Endometrial microvascular endothelial cells (primary cell): Measurements from ENCODE around the gene M6PR. TPM values are rescaled to one million over a fixed set of nuclear protein-coding genes. Genes with fewer than 3 reads are reported as not detected.
"Not testable (repeated sequence)": the region's sequence is repeated elsewhere in the genome, so short reads cannot be mapped to it uniquely, and the experiment has no call there.

ENCODE experiments used
- in situ Hi-C: cut with HindIII; loops from 2 replicates; pipeline ENCODE4 v1.10.0; 2017; ENCODE audit warnings: low sequenced_read_pairs, low pct_unique_long_range_greater_than_20kb; ENCODE audit errors: inconsistent ontology term
- total RNA-seq: library from RNA; depleted of rRNA; stranded (reverse); fragments of >200 nt; gene quantifications from one replicate; pipeline ENCODE4 v1.2.3, GENCODE V29; 2015; ENCODE audit errors: inconsistent ontology term

M6PR gene
- total RNA-seq, 1 donor from 2014 or later = 92.5 TPM

DNA sequence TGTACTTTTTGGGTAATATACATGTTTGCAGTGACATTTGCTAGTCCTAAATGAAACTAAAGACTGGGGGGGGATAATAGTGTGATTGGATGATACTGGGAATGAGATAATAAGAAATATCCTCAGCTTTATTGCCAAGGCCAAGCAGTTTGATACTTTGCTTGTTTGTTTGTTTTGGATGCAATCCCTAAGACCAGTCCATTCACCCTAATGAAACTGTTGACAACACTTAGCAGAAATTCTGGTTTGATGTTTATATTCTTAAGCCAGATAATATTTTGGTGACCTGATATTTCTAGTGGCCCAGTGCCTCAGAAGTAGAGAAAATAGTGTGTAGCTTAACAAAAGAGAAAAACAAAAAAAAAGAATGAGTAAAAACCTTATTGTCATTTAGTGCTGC, 33.3 kb downstream of the M6PR start:
- in situ Hi-C loops = no loop called here

DNA sequence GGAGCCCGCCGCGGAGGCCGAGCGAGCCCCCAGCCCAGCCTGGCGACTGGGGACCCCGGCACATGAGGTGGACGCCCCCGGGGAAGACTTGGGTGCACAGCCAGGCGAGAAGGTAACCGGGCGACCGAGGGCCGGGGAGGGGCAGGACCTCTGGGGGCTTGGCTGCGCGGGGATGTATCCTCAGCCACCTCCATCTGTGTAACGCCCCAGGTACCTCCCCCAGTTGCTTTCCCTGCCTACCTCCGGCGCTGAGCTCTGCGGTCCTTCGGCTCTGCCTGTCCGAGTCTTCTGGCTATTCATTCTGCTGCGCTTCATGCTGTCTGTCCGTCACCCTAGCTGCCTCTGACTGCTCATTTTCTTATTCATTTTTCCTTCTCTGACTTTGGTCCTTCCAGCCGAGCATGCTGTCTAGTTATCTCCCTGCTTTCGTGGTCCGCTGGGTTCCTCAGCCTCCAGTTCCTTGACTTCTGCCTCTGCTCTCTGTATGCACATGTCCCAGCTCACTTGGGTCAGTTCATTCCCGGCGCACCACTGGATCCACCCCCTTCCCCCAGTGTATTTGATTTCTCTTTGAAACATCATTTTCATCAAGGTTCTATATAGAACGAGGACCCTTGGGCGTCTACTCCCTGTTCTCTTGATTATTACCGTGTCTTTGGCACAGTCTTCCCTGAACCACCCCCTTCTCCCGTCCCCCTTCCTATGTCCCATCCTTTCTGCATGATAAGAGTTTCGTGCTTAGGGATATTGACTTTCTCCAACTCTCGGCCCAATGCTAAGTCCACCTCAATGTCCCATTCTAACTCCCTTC, 34.5 kb downstream of the M6PR start:
- in situ Hi-C loops = no loop called here

DNA sequence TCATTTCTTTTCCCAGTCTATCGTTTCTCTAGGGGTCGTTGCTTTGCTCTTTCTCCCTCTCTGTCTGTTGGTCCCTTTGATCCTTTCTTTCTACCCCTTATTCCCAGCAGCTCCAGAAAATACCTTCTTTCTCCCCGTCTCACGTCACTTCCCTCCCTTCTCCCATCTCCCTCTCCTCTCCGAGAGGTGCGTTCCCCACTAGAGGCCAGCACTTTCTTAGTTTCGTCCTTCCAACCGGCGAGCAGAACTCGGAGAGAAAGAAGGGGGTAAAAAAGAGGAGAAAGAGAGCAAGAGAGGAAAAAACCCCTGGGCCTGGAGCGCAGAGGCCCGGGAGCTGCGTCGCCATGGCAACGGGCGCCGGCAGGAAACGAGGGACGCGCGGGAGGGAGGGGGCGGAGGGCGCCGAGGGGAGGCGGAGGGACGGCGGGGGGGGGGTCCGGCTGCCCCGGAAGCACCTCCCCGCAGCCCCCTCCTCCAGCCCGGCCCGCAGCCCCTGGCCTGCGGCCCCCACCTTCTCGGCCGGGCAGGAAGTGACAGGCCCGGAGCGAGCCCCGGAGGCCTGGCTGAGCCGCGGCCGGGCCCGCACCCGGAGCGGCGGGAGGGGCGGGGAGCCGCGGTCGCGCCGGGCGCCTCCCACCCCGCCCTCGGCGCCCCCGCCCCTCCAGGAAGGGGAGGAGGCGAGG, 35.3 kb downstream of the M6PR start, which contains the start of gene PHC1:
TSS of gene PHC1 (plus strand) at position 477 of the 683 bp plus-strand sequence. CDS start 3,169 bp downstream, outside the sequence.
- in situ Hi-C loops = not testable (repeated sequence)

DNA sequence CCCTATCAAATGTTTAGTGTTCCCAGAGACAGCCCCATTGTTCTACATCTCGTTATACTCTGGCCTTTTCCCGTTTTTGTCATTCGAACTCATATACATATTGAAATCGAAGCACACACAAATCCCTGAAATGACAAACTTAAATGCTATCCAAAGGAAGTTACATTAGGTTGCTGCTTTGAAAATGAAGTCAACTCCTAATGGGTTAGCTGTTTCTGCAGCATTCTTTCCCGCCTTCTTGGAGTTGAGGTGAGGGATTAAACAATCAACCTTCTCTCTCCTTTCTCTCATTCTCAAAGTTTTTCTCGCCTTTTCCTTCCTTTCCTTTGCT, 35.8 kb downstream of the M6PR start:
- in situ Hi-C loops = no loop called here

DNA sequence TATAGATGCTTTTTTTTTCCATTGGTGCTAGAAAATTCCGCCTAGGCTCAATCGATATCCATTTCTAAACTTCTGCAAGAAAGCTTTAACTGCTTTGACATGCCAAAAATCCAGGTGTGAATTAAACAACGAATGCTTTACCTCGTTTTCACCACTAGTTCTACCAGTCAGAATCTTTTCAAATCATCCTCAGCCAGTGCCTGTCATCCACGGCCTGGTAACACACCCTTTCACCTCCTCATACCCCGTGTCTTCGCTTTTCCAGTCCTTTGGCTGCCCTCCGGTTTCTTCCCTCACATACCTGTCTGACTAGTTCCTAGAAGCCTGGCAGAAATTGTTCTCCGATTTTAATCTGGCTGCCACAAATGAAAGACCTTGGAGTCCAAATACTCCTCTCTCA, 36.5 kb downstream of the M6PR start:
- in situ Hi-C loops = no loop called here

DNA sequence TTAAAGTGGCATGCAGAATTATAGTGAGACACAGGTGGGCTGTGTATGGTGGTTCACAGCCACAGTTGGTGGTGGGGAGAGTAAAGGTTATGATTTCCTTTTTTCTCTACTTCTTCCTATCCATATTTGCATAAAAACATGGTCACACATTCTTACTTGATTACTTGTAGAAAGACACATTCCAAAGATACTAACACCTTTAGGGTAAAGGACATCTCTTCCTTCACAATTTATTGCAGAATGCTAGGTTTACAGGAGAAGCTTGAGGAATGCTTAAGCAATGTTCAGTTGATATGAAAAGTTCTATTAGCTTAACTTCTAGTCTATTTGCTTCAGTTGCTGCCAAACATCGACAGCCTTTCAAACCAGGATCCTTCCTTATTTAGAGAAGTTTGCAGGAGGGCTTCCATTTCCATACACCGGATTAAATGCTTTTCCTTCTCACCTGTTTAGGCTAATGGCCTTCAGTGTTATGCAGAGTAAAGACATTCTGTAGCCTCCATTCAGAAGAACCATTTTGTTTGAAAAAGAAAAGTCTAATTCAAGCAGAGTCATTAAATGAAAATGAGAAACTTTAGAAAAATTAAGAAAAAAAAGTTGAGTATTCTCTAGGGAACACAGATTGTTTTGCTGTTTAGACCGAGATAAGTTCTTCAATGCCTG, 37.7 kb downstream of the M6PR start:
- in situ Hi-C loops = no loop called here

DNA sequence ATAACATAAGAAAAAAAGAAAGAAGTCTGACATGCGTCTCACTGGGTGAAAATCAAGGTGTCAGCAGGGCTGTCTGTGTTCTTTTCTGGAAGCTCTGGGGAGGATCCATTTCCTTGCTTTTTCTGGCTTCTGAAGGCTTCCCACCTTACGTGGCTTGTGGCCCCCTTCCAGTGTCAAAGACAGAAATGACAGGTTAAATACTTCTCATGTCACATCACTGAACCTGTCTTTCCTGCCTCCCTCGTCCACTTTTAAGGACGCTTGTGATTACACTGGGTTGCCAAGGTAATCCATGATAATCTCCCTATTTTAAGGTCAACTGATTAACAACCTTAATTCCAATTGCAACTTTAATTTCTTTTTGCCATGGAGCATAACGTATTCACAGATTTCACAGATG, 39.7 kb downstream of the M6PR start:
- in situ Hi-C loops = no loop called here

DNA sequence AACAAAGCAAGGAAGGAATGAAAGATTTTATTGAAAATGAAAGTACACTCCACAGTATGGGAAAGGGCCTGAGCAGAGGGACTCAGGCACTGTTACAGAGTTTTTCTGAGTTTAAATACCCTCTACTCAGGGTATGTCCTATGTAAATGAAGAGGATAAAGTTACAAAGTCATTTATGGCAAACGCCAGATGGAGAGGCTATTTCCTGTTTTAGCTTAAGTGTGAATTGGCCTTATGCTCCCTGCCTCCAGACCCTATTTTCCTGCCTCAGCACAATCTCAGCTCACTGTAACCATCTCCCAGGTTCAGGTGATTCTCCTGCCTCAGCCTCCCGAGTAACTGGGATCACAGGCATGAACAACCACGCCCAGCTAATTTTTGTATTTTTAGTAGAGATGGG, 41.9 kb downstream of the M6PR start:
- in situ Hi-C loops = no loop called here

DNA sequence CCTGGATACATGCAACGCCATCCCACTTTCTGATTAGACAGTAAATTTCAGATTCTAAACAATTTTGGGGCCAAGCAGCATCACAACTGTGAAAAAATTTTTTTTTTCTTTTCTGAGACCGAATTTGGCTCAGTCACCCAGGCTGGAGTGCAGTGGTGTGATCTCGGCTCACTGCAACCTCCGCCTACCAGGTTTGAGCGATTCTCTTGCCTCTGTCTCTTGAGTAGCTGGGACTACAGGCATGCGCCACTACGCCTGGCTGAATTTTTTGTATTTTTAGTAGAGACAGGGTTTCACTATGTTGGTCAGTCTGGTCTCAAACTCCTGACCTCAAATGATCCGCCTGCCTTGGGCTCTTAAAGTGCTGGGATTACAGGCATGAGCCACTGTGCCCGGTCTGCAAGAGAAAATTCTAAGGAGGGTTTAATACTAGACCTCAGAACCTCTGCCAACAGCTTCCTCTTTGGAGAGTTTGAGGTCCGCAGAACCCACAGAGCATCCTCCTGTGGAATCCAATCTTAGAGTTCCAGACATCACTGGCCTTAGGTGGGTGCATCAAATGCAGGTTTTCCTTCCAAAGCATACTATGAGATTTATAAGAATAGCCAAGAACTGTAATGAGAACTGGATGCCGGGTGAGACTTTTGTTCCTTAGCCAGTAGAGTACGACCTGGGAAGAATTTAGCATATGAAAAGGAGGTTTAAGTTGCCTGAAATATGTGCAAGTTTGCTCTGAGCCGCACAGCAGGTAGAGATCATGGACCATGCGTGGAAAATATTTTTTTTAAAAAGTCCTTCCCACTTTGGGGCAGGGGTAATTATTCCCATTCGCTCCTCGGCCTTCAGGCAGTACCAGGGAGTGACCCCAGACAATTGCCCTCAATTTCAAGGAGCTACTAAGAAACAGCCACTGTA, 42.9 kb downstream of the M6PR start:
- in situ Hi-C loops = no loop called here

DNA sequence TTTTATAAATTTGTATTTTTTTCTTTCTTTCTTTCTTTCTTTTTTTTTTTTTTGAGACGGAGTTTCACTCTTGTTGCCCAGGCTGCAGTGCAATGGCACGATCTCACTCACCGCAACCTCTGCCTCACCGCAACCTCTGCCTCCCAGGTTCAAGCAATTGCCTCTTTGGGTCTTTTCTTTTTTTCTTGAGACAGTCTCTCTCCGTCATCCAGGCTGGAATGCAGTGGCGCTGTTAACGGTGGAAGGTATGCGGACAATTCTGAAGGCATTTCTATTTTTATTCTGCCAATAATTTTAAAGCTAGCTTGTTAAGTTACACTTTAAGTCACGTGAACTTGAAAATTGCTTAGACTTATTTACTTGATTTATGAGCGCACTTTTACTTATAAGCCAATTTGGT, 43.9 kb downstream of the M6PR start:
- in situ Hi-C loops = no loop called here

DNA sequence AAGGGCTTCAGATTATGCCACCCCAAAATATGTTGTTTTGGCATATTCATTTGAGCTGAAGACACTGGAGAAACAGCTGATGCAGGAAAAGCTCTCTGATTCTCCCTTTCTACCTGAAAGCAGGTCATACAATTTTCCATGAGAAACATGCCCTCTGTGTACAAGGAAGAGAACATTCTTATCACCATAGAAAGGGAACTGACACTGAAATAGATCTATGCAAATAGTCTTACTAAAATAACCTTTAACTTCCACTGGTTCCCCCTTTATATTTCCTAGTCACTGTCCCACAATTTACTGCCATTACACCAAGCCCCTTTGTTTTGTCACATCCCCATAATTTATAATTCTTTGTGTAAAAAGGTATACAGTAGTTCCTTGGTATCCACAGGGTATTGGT, 44.8 kb downstream of the M6PR start:
- in situ Hi-C loops = no loop called here

DNA sequence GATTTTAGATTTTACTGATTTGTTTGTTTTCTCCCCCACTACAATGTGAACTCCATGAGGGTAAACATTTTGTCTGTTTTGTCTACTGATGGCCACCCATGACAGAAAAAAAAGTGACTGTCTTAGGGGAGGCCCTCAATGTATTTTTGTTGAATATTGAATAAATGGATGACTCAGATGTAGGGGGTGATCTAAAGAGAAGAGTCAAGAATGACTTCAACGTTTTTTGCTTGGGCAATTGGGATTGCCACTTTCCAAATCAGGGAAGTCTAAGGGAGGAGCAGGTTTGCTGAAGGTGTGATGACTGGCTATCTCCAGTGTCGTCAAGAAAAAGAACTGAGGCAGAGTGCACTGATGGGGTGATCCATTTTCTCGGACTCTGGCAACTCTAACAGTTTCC, 45.8 kb downstream of the M6PR start:
- in situ Hi-C loops = no loop called here

DNA sequence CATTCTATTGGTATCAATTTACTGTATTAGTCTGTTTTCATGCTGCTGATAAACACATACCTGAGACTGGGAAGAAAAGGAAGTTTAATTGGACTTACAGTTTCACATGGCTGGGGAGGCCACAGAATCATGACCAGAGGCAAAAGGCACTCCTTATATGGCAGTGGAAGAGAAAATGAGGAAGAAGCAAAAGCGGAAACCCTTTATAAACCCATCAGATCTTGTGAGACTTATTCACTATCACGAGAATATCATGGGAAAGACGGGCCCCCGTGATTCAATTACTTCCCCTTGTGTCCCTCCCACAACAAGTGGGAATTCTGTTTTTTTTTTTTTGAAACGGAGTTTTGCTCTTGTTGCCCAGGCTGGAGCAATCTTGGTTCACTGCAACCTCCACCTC, 46.7 kb downstream of the M6PR start:
- in situ Hi-C loops = not testable (repeated sequence)

DNA sequence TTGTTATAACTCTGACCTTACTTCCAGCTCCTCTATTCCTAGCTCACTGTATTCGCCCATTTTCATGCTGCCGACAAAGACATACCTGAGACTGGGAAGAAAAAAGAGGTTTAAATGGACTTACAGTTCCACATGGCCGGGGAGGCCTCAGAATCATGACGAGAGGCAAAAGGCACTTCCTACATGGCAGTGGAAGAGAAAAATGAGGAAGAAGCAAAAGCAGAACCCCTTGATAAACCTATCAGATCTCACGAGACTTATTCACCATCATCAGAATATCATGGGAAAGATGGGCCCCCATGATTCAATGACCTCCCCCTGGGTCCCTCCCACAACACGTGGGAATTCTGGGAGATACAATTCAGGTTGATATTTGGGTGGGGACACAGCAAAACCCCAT, 49.6 kb downstream of the M6PR start:
- in situ Hi-C loops = no loop called here

DNA sequence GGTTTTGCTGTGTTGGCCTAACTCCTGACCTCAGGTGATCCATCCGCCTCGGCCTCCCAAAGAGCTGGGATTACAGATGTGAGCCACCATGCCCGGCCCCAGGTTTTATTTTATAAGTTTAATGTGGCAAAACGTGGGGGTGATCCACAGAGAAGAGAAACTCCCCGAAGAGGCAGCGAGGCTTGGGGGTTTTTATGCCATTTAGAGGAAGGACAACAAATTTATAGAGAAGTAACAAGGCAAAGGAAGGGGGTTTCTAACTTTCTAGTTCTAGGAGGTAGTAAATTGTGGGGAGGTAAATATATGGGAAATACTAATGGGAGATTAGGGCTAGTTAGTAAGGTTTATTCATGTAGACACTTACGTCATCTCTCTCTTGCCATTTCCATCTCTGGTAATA, 52.4 kb downstream of the M6PR start:
- in situ Hi-C loops = no loop called here

DNA sequence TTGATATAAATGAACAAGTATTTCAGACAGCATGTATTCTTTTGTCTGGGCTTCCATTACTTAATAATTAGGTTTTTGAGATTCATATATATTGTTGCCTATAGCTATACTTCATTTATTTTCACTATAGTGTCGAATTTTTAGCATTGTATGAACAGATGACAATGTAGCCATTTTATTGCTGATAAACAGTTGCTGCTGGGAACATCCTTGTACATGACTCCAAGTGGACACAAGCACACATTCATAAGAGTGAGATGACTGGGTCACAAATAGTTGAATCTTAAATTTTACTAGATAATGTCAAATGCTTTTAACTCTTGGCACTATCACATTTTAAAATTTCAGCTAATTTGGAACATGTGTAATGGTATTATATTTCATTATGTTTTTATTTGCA, 54.5 kb downstream of the M6PR start:
- in situ Hi-C loops = no loop called here

DNA sequence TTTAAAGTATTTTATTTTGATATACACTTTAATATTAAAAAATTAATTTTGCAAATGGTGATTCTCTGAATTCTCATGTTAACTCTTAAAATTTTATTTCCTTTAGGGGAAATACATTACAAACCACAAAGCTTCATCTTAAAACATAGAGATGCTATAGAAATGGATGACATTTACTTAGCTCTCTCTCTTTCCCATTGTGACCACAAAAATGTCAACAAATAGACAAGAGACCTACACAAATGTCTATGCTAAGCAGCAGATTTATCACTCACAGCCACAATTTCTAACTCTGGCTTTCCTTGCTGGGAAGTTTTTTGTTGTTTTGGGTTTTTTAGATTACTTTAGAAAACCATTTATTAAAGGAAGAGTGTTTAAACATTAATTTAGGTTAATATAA, 55.1 kb downstream of the M6PR start:
- in situ Hi-C loops = no loop called here

DNA sequence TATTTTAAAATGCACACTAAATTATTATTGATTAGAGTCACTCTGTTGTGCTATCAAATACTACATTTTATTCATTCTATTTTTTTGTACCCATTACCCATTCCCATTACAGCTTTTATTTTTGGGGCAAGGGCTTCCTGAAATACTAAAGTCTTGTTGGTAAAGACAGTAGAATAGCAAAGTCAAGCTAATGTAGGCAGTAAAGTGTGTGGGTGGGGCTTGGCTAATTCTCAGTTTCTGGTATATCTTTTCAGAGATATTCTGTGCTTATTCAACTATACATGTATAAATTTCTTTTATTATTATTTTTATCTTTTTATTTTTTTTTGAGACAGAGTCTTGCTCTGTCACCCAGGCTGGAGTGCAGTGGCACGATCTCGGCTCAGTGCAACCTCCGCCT, 57.5 kb downstream of the M6PR start:
- in situ Hi-C loops = no loop called here
